SU-DHL-6 (cell line): ENCODE results near the gene TMEM175.
A peak's percentile ranks its signal among the peaks of the same experiment; 100 is the strongest.
"Not testable (repeated sequence)": the region's sequence is repeated elsewhere in the genome, so short reads cannot be mapped to it uniquely, and the experiment has no call there.

Experiments used
- H2AFZ ChIP-seq: fragments of 200-600 bp; sonication (generic); 2 replicates; pipeline ENCODE4 v1.6.1; 2014; ENCODE audit warnings: low read depth, mild to moderate bottlenecking, moderate library complexity, mixed read lengths, antibody characterized with exemption, low read length; ENCODE audit not compliant: severe bottlenecking
- H3F3A ChIP-seq: fragments of 200-600 bp; shearing (Covaris generic); 2 replicates; pipeline ENCODE4 v1.6.0; 2016; ENCODE audit warnings: antibody characterized with exemption, mild to moderate bottlenecking; ENCODE audit not compliant: insufficient read depth
- H3K27ac ChIP-seq: fragments of 200-600 bp; sonication (generic); 2 replicates; pipeline ENCODE4 v1.5.1; 2016; ENCODE audit warnings: low read depth, mild to moderate bottlenecking, low read length, moderate library complexity, mixed read lengths
- H3K27me3 ChIP-seq: fragments of 200-600 bp; sonication (generic), shearing (Covaris generic); 2 replicates; pipeline ENCODE4 v1.6.0; 2014; ENCODE audit warnings: mild to moderate bottlenecking, low read length
- H3K36me3 ChIP-seq: fragments of 200-600 bp; sonication (generic); 2 replicates; pipeline ENCODE4 v1.6.1; 2014; ENCODE audit warnings: mild to moderate bottlenecking, low read length, mixed read lengths
- H3K4me2 ChIP-seq: fragments of 300-600, 200-600 bp; shearing (Covaris generic), sonication (generic); 2 replicates; pipeline ENCODE4 v1.6.0; 2014; ENCODE audit warnings: low read length, low read depth, mild to moderate bottlenecking; ENCODE audit not compliant: poor library complexity, severe bottlenecking
- H3K4me3 ChIP-seq: fragments of 200-600 bp; sonication (generic); 2 replicates; pipeline ENCODE4 v1.5.1; 2014; ENCODE audit warnings: antibody characterized with exemption, low read length, mild to moderate bottlenecking, mixed read lengths; ENCODE audit not compliant: insufficient read depth, poor library complexity, severe bottlenecking
- H3K79me2 ChIP-seq: fragments of 200-600 bp; sonication (generic); 2 replicates; pipeline ENCODE4 v1.6.1; 2014; ENCODE audit warnings: mild to moderate bottlenecking, low read length, moderate library complexity; ENCODE audit not compliant: insufficient read depth
- H3K9ac ChIP-seq: fragments of 200-600 bp; sonication (generic); 2 replicates; pipeline ENCODE4 v1.7.0; 2014; ENCODE audit warnings: mild to moderate bottlenecking, low read length
- H3K9me2 ChIP-seq: fragments of 200-600 bp; sonication (generic); replicated peaks from 2 replicates; pipeline ENCODE4 v1.6.1; 2014; ENCODE audit warnings: low read length; ENCODE audit not compliant: insufficient read depth
- H3K9me3 ChIP-seq: fragments of 200-600 bp; sonication (generic); 2 replicates; pipeline ENCODE4 v1.6.1; 2014; ENCODE audit warnings: low read length, mixed read lengths; ENCODE audit not compliant: insufficient read depth
- H4K20me1 ChIP-seq: fragments of 200-600 bp; sonication (generic); 2 replicates; pipeline ENCODE4 v1.6.1; 2014; ENCODE audit warnings: low read depth, mild to moderate bottlenecking, antibody characterized with exemption, low read length, moderate library complexity, mixed read lengths
- EZH2phosphoT487 ChIP-seq: fragments of 200-600 bp; sonication (generic), shearing (Covaris generic); conservative IDR thresholded peaks from 2 replicates; pipeline ENCODE4 v1.6.1; 2018; ENCODE audit warnings: mild to moderate bottlenecking, antibody characterized with exemption, low read length, moderate library complexity, mixed read lengths
- TF ChIP-seq, protein P1 (sequence below): fragments of 200-600 bp; sonication (generic); IDR thresholded peaks from one replicate; pipeline ENCODE4 v1.5.1; 2017; ENCODE audit warnings: antibody characterized with exemption, mild to moderate bottlenecking, low read length, moderate library complexity; ENCODE audit not compliant: insufficient read depth, poor library complexity, severe bottlenecking

TMEM175 gene

DNA sequence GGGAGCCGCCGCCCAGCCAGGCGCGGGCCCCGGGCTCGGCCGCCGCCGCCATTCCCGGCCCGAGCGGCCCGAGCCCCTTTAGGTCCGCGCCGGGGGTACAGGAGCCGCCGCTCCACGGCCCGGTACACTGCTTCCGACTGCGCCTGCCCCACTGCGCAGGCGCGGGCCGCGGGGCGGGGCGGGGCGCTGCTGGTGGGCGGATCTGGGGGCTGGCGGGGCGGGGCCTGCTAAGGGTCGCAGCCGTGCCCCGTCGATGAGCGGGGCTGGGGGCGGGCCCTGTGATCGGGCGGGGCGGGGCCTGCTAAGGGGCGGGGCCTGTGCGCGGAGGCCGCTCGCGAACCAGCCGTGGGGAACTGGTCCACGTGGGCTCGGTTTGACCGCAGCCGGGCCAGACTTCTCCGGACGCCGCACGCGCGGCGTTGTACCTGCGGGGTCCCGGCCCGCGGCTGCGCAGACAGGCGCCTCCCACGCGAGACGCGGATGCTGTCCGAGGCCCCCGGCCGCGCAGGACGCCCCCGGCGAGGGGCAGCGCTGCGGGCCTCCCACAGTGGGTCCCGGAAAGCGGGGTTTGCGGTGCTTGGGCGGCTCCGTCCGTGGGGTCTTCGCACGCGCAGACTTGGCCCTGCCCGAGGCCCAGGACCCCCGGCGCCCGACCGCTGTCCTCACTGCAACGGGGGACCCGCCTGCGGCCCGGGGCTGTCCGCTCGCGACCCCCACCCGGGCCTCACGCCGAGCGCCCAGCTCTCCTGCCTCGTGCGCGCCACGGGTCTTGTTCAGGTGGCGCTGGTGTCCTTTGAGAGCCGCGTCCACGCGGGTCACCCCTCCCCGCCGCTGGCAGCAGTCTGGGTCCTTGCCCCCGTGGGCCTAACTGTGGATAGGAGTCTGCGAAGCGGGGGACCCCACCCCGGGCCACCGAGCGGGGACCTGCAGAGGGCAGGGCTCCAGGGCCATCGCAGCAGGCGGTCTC, 41.5 kb downstream of the TMEM175 start, which contains the start of gene DGKQ:
TSS of gene DGKQ (minus strand) at position 139 of the 967 bp plus-strand sequence. CDS start at position 52, 87 bp downstream.
- Histone ChIP-seq H3F3A (no peaks in the 10 kb centered on the region), H3K9ac (peak within 1 kb of the TSS; percentile 68), H2AFZ (peak within 1 kb of the TSS; percentile 68), H3K79me2 (no peaks in the 10 kb centered on the region), H3K4me3 (peak within 1 kb of the TSS; percentile 85), H3K4me2 (peak within 1 kb of the TSS; percentile 78), H3K36me3 (no peaks in the 10 kb centered on the region), H3K9me2 (no peaks in the 10 kb centered on the region), H4K20me1 (no peaks in the 10 kb centered on the region), H3K27ac (no peak within 1 kb of the TSS), H3K9me3 (no peaks in the 10 kb centered on the region), H3K27me3 (no peaks in the 10 kb centered on the region)
- TF ChIP-seq EZH2phosphoT487 = no peak
- TF ChIP-seq, protein P1, sequence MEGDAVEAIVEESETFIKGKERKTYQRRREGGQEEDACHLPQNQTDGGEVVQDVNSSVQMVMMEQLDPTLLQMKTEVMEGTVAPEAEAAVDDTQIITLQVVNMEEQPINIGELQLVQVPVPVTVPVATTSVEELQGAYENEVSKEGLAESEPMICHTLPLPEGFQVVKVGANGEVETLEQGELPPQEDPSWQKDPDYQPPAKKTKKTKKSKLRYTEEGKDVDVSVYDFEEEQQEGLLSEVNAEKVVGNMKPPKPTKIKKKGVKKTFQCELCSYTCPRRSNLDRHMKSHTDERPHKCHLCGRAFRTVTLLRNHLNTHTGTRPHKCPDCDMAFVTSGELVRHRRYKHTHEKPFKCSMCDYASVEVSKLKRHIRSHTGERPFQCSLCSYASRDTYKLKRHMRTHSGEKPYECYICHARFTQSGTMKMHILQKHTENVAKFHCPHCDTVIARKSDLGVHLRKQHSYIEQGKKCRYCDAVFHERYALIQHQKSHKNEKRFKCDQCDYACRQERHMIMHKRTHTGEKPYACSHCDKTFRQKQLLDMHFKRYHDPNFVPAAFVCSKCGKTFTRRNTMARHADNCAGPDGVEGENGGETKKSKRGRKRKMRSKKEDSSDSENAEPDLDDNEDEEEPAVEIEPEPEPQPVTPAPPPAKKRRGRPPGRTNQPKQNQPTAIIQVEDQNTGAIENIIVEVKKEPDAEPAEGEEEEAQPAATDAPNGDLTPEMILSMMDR = no peak

DNA sequence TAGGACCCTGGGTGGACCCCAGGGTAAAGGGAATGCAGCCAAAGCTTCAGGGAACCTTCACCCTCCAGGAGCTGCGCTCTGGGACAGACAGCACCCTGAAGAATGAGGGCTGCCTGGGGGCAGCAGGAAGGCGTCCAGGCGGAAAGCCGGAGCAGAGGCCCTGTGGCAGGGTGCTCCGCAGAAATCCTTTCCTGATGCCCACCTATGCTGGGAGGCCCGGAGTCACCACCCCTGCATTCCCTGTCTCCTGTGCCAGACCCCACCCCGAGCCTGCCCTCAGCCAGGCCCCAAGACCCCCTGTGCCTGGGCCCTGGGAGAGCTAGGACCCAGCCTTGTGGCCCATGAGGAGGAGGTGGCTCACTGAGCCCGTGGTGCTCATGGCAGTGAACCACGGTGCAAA, 42.4 kb downstream of the TMEM175 start:
- H3K4me3 ChIP-seq = no peak overlapping the region
- no peaks in the 10 kb centered on the region for H3K9me2 ChIP-seq
- H3K79me2 ChIP-seq = no peaks in the 10 kb centered on the region
- no peaks in the 10 kb centered on the region for H3K9me3 ChIP-seq
- no peak overlapping the region for H3K9ac ChIP-seq
- H3F3A ChIP-seq = no peaks in the 10 kb centered on the region
- TF ChIP-seq, protein P1 = no peak
- no peak for TF ChIP-seq EZH2phosphoT487
- no peaks in the 10 kb centered on the region for H3K27me3 ChIP-seq
- H3K36me3 ChIP-seq = no peaks in the 10 kb centered on the region
- no peaks in the 10 kb centered on the region for H4K20me1 ChIP-seq
- H3K4me2 ChIP-seq = no peak overlapping the region
- no peak overlapping the region for H2AFZ ChIP-seq
- H3K27ac ChIP-seq = no peak overlapping the region

DNA sequence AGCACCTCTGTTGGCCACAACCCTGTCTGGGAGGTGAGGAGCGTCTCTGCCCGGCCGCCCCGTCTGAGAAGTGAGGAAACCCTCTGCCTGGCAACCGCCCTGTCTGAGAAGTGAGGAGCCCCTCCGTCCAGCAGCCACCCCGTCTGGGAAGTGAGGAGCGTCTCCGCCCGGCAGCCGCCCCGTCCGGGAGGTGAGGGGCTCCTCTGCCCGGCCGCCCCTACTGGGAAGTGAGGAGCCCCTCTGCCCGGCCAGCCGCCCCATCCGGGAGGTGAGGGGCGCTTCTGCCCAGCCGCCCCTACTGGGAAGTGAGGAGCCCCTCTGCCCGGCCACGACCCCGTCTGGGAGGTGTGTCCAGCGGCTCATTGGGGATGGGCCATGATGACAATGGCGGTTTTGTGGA, 43.8 kb downstream of the TMEM175 start:
- not testable (repeated sequence) for H3F3A ChIP-seq, H2AFZ ChIP-seq, H3K36me3 ChIP-seq, H3K4me2 ChIP-seq, H3K9me3 ChIP-seq, H3K27ac ChIP-seq, H3K27me3 ChIP-seq, H3K79me2 ChIP-seq, H3K4me3 ChIP-seq, H3K9me2 ChIP-seq, H3K9ac ChIP-seq, H4K20me1 ChIP-seq
